ES-I3 (cell line): Measurements from ENCODE around the gene ACVR1B.
"Not testable (repeated sequence)": the region's sequence is repeated elsewhere in the genome, so short reads cannot be mapped to it uniquely, and the experiment has no call there.

ENCODE experiments used
- H3K36me3 ChIP-seq: 2 replicates; pipeline ENCODE4 v1.6.1; 2013; ENCODE audit warnings: mild to moderate bottlenecking, low read length, control low read depth, moderate library complexity; ENCODE audit not compliant: insufficient read depth
- H3K4me1 ChIP-seq: 2 replicates; pipeline ENCODE4 v1.6.1; 2013; ENCODE audit warnings: mild to moderate bottlenecking, control low read depth, low read length; ENCODE audit not compliant: insufficient read depth
- H3K9ac ChIP-seq: 2 replicates; pipeline ENCODE4 v1.6.1; 2013; ENCODE audit warnings: low read depth, mild to moderate bottlenecking, low read length, moderate library complexity
- H3K9me3 ChIP-seq: 2 replicates; pipeline ENCODE4 v1.6.1; 2013; ENCODE audit warnings: mild to moderate bottlenecking, low read length, moderate library complexity; ENCODE audit not compliant: control insufficient read depth, insufficient read depth

Gene ACVR1B

DNA sequence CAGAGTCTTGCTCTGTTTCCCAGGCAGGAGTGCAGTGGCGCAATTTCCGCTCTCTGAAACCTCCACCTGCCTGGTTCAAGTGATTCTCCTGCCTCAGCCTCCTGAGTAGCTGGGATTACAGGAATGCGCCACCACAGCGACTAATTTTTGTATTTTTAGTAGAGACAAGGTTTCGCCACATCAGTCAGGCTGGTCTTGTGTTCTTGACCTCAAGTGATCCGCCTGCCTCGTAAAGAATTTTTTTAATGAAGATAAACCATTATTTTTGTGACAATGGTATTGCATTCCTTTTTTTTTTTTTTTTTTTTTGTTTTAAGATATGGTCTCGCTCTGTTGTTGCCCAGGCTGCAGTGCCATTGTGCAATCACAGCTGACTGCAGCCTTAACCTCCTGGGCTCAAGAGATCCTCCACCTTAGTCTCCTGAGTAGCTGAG, 25.8 kb downstream of the ACVR1B start:
- no peak overlapping the region for H3K9ac ChIP-seq
- H3K4me1 ChIP-seq, result peaks cover 6% of the 10 kb centered on the region; the same call in 1 of the 2 replicates
- no peaks in the 10 kb centered on the region for H3K9me3 ChIP-seq
- H3K36me3 ChIP-seq, result no peaks in the 10 kb centered on the region

DNA sequence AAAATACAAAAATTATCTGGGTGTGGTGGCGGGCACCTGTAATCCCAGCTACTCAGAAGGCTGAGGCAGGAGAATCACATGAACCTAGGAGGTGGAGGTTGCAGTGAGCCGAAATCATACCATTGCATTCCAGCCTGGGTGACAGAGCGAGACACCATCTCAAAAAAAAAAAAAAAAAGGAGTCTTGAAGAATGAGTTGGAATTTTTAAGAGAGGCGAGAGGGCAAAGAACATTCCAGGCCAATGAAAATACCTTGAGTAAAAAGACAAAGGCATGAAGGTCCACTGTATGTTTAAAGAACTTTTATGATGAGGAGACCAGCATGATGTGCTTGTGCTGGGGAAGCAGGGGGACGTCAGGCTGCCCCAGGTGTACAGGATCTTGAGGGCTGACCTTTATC, 27.8 kb downstream of the ACVR1B start:
- H3K36me3 ChIP-seq, H3K9ac ChIP-seq, H3K9me3 ChIP-seq, H3K4me1 ChIP-seq: not testable (repeated sequence)

DNA sequence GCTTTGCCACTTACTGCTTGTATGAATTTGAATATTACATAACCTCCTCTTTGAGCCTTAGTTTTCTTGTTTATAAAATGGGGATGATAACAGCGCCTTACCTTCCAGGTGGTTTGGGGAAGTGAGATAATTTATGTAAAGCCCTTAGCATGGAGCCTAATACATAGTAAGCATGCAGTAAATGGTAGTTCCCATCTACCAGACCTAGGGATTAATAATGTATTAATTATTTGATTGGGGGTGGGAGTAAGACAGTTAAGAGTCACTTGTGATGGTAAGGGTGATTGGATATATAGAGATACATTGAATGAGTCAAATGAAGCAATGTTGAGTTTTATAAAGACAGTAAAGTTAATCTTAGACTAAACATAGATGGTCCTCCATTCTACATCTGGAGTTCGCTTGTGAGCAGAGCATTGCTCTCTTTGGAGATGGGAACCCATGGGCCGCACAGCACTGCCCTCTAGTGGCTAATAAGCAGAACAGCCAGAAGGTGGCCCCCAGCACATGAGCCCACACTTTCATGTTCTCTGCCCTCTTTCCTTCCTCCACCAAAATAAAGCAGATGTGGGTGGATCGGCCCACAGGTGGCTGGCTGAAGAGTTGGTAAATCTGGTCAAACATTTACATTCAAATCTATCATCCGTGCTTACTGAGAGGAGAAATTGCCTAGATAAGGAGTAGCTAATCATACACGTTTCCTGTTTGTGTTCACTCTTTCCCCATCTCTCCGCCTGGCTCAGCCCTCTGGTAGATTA, 28.7 kb downstream of the ACVR1B start:
- Histone ChIP-seq H3K36me3 (peaks cover 5% of the 10 kb centered on the region), H3K9me3 (no peaks in the 10 kb centered on the region), H3K4me1 (no peaks in the 10 kb centered on the region), H3K9ac (no peak overlapping the region)

- H3K9ac ChIP-seq, result no peak overlapping the region
- H3K36me3 ChIP-seq, result peaks cover 8% of the 10 kb centered on the region
- no peaks in the 10 kb centered on the region for H3K4me1 ChIP-seq
- H3K9me3 ChIP-seq, result no peaks in the 10 kb centered on the region
These were observed 29.3 kb downstream of the ACVR1B start for GRCh38 chr12:51980809-51981127.

- Histone ChIP-seq H3K4me1 (no peaks in the 10 kb centered on the region), H3K9ac (no peak overlapping the region), H3K36me3 (peaks cover 10% of the 10 kb centered on the region), H3K9me3 (no peaks in the 10 kb centered on the region)
These were observed 33.2 kb downstream of the ACVR1B start for GRCh38 chr12:51984657-51985056.

DNA sequence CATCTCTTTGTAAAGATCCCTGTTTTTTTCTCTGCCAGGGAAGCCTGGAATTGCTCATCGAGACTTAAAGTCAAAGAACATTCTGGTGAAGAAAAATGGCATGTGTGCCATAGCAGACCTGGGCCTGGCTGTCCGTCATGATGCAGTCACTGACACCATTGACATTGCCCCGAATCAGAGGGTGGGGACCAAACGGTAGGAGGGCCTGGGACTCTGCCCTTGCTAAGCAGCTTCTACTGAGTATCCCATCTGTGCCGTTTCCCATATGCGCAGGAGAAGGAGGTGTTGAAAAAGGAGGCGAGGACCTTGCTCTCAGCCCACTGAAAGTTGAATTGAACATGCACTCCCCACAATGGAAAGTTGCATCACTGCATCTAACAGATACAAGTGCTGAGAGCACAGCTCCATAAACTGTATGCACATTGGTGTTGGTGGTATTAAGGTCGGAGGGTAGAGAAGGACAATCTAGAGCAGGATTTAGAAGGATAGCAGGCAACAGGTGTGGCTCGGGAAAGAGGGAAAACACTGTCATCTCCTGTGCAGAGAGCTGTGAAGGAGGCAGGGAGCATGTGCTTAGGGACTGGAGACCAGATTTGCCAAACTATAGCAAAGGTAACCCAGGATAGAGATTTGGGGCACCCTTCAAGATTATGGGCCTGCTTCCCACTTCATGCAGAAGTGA, 33.8 kb downstream of the ACVR1B start:
- Histone ChIP-seq H3K4me1 (no peaks in the 10 kb centered on the region), H3K9me3 (no peaks in the 10 kb centered on the region), H3K9ac (no peak overlapping the region), H3K36me3 (peaks cover 10% of the 10 kb centered on the region)

DNA sequence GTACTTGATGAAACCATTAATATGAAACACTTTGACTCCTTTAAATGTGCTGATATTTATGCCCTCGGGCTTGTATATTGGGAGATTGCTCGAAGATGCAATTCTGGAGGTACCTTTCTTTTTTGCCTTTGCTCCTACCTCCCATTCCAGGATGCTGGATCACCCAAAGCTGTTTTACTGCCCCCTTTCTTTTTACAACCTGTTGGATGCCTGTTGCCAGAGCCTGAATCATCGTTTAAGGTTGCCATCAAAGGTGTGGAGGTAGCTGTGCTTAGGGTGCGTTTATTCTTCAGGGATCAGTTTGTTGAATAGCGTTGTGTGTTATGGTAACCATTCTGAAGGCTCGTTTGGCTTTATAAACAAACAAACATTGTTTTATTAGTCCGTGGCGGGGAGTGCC, 35.3 kb downstream of the ACVR1B start:
- peaks cover 10% of the 10 kb centered on the region for H3K36me3 ChIP-seq

GRCh38 chr12:51992246-51992645, 40.7 kb downstream of the ACVR1B start:
- H3K9me3 ChIP-seq, result no peaks in the 10 kb centered on the region
- no peaks in the 10 kb centered on the region; the same call in 1 of the 2 replicates for H3K36me3 ChIP-seq
- no peak overlapping the region for H3K9ac ChIP-seq
- H3K4me1 ChIP-seq, result peaks cover 6% of the 10 kb centered on the region; the same call in 1 of the 2 replicates

More for the DNA sequence above, 35.3 kb downstream of the ACVR1B start:
- no peak overlapping the region for H3K9ac ChIP-seq
- no peaks in the 10 kb centered on the region for H3K9me3 ChIP-seq
- H3K4me1 ChIP-seq, result no peaks in the 10 kb centered on the region

DNA sequence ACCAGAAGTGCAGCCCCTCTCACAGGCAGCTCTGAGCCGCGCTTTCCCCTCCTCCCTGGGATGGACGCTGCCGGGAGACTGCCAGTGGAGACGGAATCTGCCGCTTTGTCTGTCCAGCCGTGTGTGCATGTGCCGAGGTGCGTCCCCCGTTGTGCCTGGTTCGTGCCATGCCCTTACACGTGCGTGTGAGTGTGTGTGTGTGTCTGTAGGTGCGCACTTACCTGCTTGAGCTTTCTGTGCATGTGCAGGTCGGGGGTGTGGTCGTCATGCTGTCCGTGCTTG, 43.0 kb downstream of the ACVR1B start:
- peaks cover 3% of the 10 kb centered on the region for H3K36me3 ChIP-seq
- H3K9ac ChIP-seq, result no peak overlapping the region
- H3K4me1 ChIP-seq, result peaks cover 6% of the 10 kb centered on the region; the same call in 1 of the 2 replicates
- H3K9me3 ChIP-seq, result no peaks in the 10 kb centered on the region

DNA sequence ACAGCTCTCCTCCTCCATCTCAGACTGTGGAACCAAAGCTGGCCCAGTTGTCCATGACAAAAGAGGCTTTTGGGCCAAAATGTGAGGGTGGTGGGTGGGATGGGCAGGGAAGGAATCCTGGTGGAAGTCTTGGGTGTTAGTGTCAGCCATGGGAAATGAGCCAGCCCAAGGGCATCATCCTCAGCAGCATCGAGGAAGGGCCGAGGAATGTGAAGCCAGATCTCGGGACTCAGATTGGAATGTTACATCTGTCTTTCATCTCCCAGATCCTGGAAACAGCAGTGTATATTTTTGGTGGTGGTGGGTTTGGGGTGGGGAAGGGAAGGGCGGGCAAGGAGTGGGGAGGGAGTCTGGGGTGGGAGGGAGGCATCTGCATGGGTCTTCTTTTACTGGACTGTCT, 43.5 kb downstream of the ACVR1B start:
- Histone ChIP-seq H3K4me1 (peaks cover 6% of the 10 kb centered on the region; the same call in 1 of the 2 replicates), H3K9me3 (no peaks in the 10 kb centered on the region), H3K36me3 (peaks cover 3% of the 10 kb centered on the region), H3K9ac (no peak overlapping the region)

GRCh38 chr12:51997136-51997535, 45.6 kb downstream of the ACVR1B start:
- H3K36me3 ChIP-seq, result peaks cover 3% of the 10 kb centered on the region; the same call in 1 of the 2 replicates
- H3K9me3 ChIP-seq, result no peaks in the 10 kb centered on the region
- H3K4me1 ChIP-seq, result peaks cover 6% of the 10 kb centered on the region; the same call in 1 of the 2 replicates
- no peak overlapping the region for H3K9ac ChIP-seq

DNA sequence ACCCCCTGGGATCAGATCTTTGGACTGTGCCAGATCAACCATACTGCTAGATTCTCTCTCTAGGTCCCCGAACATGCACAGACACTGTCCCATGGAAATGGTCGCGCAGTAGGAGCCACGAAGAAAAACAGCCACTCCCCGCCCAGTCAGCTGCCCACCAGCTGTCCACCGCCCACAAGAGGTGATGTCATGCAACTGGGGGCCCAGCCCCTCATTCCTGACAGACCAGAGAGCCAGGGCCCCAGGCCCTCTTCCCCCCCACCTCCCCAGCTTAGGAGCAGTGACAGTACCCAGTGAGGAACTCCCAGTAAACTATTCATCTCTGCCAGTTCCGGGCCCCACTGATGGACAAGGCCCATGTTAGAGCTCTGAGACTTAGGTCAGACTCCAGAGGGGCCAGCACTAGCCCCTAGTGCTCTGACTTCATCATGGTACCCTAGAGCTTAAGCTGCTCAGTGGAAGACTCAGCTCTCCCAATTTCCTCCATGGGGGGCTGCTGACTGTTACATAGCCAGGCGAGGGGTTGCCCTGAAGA, 51.6 kb downstream of the ACVR1B start:
- Histone ChIP-seq H3K9ac (no peak overlapping the region), H3K4me1 (peaks cover 10% of the 10 kb centered on the region; the same call in 1 of the 2 replicates), H3K9me3 (no peaks in the 10 kb centered on the region), H3K36me3 (peaks cover 3% of the 10 kb centered on the region; the same call in 1 of the 2 replicates)

DNA sequence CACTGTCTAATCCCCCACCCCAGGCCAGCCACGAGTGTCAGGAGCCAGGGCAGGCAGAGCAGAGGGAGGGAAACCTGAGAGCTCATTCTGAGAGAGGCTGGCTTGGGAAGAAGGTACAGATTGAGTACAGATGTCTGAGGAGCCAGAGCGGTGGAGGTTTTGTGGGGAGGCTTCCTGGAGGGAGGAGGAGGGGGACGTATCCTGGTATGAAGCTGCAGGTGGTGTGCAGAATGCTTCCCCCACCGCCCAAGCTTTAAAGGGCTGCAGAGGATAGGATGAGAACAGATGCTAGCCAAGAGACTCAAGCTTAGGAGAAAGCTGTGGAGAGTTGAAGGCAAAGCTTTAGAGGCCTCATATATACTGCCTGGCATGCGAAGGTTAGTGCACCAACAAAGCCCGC, 52.1 kb downstream of the ACVR1B start:
- Histone ChIP-seq H3K4me1 (peaks cover 10% of the 10 kb centered on the region; the same call in 1 of the 2 replicates), H3K9ac (no peak overlapping the region), H3K36me3 (peaks cover 3% of the 10 kb centered on the region; the same call in 1 of the 2 replicates), H3K9me3 (no peaks in the 10 kb centered on the region)

GRCh38 chr12:52004042-52004648, 52.6 kb downstream of the ACVR1B start:
- no peak overlapping the region for H3K9ac ChIP-seq
- H3K4me1 ChIP-seq, result peaks cover 14% of the 10 kb centered on the region; the same call in 1 of the 2 replicates
- peaks cover 2% of the 10 kb centered on the region; the same call in 1 of the 2 replicates for H3K36me3 ChIP-seq
- H3K9me3 ChIP-seq, result no peaks in the 10 kb centered on the region
